ENCODE data around the gene TRAT1. TPM values are rescaled to one million over a fixed set of nuclear protein-coding genes. Genes with fewer than 3 reads are reported as not detected.

The TRAT1 gene
- 100 to 1,000 TPM; 164 to 169 TPM for total RNA-seq
- polyA plus RNA-seq, result 100 to 1,000 TPM; 227 to 367 TPM

DNA sequence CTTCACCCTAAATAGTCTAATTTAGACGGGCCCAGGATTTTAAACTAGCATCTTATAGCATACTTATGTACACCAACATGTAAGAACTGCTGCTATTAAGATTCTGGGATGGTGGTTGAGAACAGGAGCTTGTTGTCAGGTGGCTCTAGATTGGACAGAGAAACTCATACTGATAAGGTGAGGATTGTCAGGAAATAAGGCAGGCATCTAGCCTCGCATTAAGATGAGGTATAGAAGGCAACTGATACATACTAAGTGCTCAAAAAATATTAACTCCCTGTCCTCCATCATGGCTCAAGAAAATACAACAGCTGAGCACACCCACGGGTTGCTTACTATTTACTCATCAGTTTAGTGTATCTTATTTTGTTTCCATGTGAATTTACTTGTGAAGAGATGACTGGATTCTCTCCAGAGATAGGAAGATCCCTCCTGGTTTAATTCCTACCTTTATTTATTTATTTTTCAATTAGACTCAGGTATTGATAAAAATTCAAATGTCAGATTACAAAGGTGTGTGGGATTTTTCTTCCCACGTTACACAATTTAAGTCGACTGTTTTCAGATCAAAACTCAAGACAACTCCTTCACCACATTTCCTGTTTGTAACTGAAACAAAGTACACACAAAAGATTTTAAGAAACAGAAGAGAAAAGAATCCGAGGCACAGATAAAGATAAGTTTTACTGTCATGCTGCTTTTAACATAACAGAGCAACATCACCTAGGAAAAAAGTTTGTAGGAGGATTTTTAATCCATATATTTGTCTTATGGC lies at the start of gene TRAT1:
Gene TRAT1, plus strand, starts transcription at position 664 of the 775 bp plus-strand sequence. CDS start 142 bp downstream, outside the sequence.
- Histone ChIP-seq H3K27me3 (ENCODE audit: insufficient read depth, low read length) (no peaks in the 10 kb centered on the region), H3K36me3 (ENCODE audit: insufficient read depth, low read length) (no peaks in the 10 kb centered on the region), H3K4me3 (ENCODE audit: low read length in 2 of 2) (peak within 1 kb of the TSS; percentile 93 to 99), H3K27ac (ENCODE audit: low read depth, low read length) (peak within 1 kb of the TSS; percentile 76), H3K4me1 (ENCODE audit: insufficient read depth, low read length) (peaks cover 49% of the 10 kb centered on the region), H3K9me3 (ENCODE audit: control insufficient read depth in 1 of 2, low read length in 2 of 2) (no peaks in the 10 kb centered on the region)
- DNase-seq, result peak in 4 of 5 donors; percentile 38 to 55 (median 48)
- Mint-ChIP-seq H3K4me1 (peaks cover 27 to 60% (median 38%) of the 10 kb centered on the region in 4 donors), H3K9me3 (peaks cover 0 to 1% (median 0%) of the 10 kb centered on the region in 8 donors), H3K27me3 (no peaks in the 10 kb centered on the region), H3K27ac (peak within 1 kb of the TSS; percentile 78 to 97 (median 96)), H3K36me3 (peaks cover 16 to 31% of the 10 kb centered on the region in 2 donors), H3K4me3 (peak within 1 kb of the TSS; percentile 92 to 97 (median 94))
- POLR2A ChIA-PET (ENCODE audit: partially characterized antibody), result interaction anchor here (1.0 to 8.1 kb wide), 12 partner anchors 13 to 233 kb away, joined by 4 to 221 read pairs (median 7); partner anchors contain the start of genes CIP2A and DZIP3
- intact Hi-C loops (cut with micrococcal nuclease), result loop anchor here (1.0 to 10.0 kb wide), 7 partner anchors 13 to 1298 kb away; partner anchors contain the start of genes BBX and IFT57
- CTCF ChIA-PET (ENCODE audit: partially characterized antibody), result interaction anchor here (0.8 to 6.2 kb wide), 8 partner anchors 11 to 219 kb away, joined by 3 to 149 read pairs (median 8); no protein-coding TSS in a partner anchor

DNA sequence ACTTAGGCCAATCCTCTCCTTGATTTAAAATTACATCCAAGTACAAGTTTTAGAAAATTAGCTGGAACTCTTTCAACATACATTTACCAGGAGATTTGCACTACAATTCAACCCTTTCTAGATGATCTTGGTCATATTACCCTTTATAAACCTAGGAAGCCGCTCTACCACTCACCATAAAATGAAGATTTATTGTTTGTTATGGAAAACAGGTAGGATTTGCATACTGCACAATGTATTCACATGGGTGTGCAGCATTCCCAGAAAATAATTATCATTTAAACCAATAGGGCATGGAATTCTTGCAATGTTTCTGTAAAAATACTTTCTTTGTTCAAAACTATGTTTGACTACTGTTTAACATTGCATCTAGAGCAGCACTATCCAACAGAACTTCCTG lies 46.9 kb upstream of the TRAT1 start:
- no peaks in the 10 kb centered on the region for H3K36me3 ChIP-seq (ENCODE audit: insufficient read depth, low read length)
- H3K4me3 Mint-ChIP-seq, result no peak overlapping the region
- no peaks in the 10 kb centered on the region for H3K27me3 ChIP-seq (ENCODE audit: insufficient read depth, low read length)
- no peak overlapping the region for H3K4me3 ChIP-seq (ENCODE audit: low read length in 2 of 2)
- H3K27ac ChIP-seq (ENCODE audit: low read depth, low read length), result no peak overlapping the region
- CTCF ChIA-PET (ENCODE audit: partially characterized antibody), result no interaction called here
- no peaks in the 10 kb centered on the region for H3K36me3 Mint-ChIP-seq
- H3K4me1 Mint-ChIP-seq, result peaks cover 25 to 33% (median 28%) of the 10 kb centered on the region in 4 donors
- no peaks in the 10 kb centered on the region for H3K9me3 ChIP-seq (ENCODE audit: control insufficient read depth in 1 of 2, low read length in 2 of 2)
- intact Hi-C loops (cut with micrococcal nuclease), result no loop called here
- H3K27ac Mint-ChIP-seq, result no peak overlapping the region
- peaks cover 22% of the 10 kb centered on the region for H3K4me1 ChIP-seq (ENCODE audit: insufficient read depth, low read length)
- no peaks in the 10 kb centered on the region for H3K27me3 Mint-ChIP-seq
- no peak for DNase-seq
- H3K9me3 Mint-ChIP-seq, result peaks cover 0 to 4% (median 0%) of the 10 kb centered on the region in 8 donors
- POLR2A ChIA-PET (ENCODE audit: partially characterized antibody), result no interaction called here

DNA sequence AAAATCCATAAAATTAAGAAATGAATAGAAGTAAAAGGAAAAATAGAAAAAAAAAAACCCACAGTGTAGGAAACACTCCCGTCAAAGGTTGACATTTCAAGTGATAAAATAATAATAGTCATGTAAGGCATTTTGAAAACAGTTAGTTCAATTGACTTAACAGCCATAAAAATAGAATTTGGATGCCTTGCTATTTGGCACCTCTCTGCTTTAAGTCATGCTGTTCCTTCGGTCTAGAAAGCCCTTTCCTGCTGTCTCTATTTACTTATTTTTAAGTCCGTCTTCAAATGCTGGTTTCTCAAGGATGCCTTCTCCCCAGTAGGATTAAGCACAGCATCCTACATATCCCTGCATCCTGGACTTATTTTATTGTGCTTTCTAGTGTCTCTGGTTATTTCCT lies 43.1 kb upstream of the TRAT1 start:
- H3K9me3 Mint-ChIP-seq, result no peaks in the 10 kb centered on the region
- no peak overlapping the region for H3K4me3 ChIP-seq (ENCODE audit: low read length in 2 of 2)
- ChIA-PET CTCF (ENCODE audit: partially characterized antibody) (no interaction called here), POLR2A (ENCODE audit: partially characterized antibody) (interaction anchor here (0.8 to 1.1 kb wide), 3 partner anchors 9 to 175 kb away, joined by 3 read pairs; no protein-coding TSS in a partner anchor)
- peak overlapping the region in 3 of 8 donors; percentile 51 to 72 (median 57) for H3K4me3 Mint-ChIP-seq
- peak overlapping the region in 3 of 7 donors; percentile 18 to 61 (median 44) for H3K27ac Mint-ChIP-seq
- H3K4me1 ChIP-seq (ENCODE audit: insufficient read depth, low read length), result peaks cover 26% of the 10 kb centered on the region
- H3K9me3 ChIP-seq (ENCODE audit: control insufficient read depth in 1 of 2, low read length in 2 of 2), result no peaks in the 10 kb centered on the region
- no peaks in the 10 kb centered on the region for H3K36me3 ChIP-seq (ENCODE audit: insufficient read depth, low read length)
- peaks cover 25 to 37% (median 30%) of the 10 kb centered on the region in 4 donors for H3K4me1 Mint-ChIP-seq
- no peaks in the 10 kb centered on the region for H3K36me3 Mint-ChIP-seq
- no peak for DNase-seq
- H3K27me3 Mint-ChIP-seq, result no peaks in the 10 kb centered on the region
- intact Hi-C loops (cut with micrococcal nuclease), result no loop called here
- no peaks in the 10 kb centered on the region for H3K27me3 ChIP-seq (ENCODE audit: insufficient read depth, low read length)
- H3K27ac ChIP-seq (ENCODE audit: low read depth, low read length), result no peak overlapping the region

GRCh38 chr3:108780235-108780634 lies 42.4 kb upstream of the TRAT1 start:
- no peaks in the 10 kb centered on the region for H3K9me3 ChIP-seq (ENCODE audit: control insufficient read depth in 1 of 2, low read length in 2 of 2)
- CTCF ChIA-PET (ENCODE audit: partially characterized antibody), result no interaction called here
- no peaks in the 10 kb centered on the region for H3K27me3 Mint-ChIP-seq
- H3K9me3 Mint-ChIP-seq, result no peaks in the 10 kb centered on the region
- H3K27ac Mint-ChIP-seq, result peak overlapping the region in 6 of 7 donors; percentile 2 to 75 (median 32)
- H3K27ac ChIP-seq (ENCODE audit: low read depth, low read length), result no peak overlapping the region
- intact Hi-C loops (cut with micrococcal nuclease), result no loop called here
- peak; percentile 39 to 57 (median 50) for DNase-seq
- H3K4me3 Mint-ChIP-seq, result peak overlapping the region in 5 of 8 donors; percentile 0 to 72 (median 51)
- no peaks in the 10 kb centered on the region for H3K27me3 ChIP-seq (ENCODE audit: insufficient read depth, low read length)
- no peaks in the 10 kb centered on the region for H3K36me3 Mint-ChIP-seq
- peaks cover 25 to 37% (median 30%) of the 10 kb centered on the region in 4 donors for H3K4me1 Mint-ChIP-seq
- no peaks in the 10 kb centered on the region for H3K36me3 ChIP-seq (ENCODE audit: insufficient read depth, low read length)
- POLR2A ChIA-PET (ENCODE audit: partially characterized antibody), result interaction anchor here (0.8 to 1.1 kb wide), 3 partner anchors 26 to 191 kb away, joined by 3 read pairs; partner anchors contain the start of genes CIP2A and DZIP3
- peaks cover 26% of the 10 kb centered on the region for H3K4me1 ChIP-seq (ENCODE audit: insufficient read depth, low read length)
- H3K4me3 ChIP-seq (ENCODE audit: low read length in 2 of 2), result no peak overlapping the region

DNA sequence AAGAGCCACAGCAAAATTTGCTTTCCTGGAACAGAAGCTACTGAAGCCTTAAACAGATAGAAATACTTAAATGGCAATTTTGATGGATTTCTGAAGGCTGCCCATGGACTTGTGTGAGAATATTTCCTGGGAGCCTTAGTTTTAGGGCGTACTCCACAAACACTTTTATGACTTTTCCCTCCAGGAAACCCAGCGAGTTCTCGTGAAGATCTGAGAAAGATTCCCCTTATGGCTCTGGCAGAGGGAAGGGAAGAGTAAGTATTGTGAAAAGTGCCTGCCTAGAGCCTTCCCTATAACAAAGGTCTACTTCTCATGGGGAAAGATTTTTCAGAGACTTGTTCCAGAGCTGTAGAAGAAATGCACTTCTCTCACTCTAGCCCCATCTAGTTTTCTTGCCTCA lies 31.1 kb upstream of the TRAT1 start:
- Mint-ChIP-seq H3K4me1 (no peaks in the 10 kb centered on the region), H3K4me3 (no peak overlapping the region), H3K36me3 (no peaks in the 10 kb centered on the region), H3K9me3 (peaks cover 0 to 8% (median 2%) of the 10 kb centered on the region in 8 donors), H3K27ac (no peak overlapping the region), H3K27me3 (peaks cover 0 to 1% of the 10 kb centered on the region in 2 donors)
- CTCF ChIA-PET (ENCODE audit: partially characterized antibody), result no interaction called here
- no peak overlapping the region for H3K27ac ChIP-seq (ENCODE audit: low read depth, low read length)
- H3K4me1 ChIP-seq (ENCODE audit: insufficient read depth, low read length), result no peaks in the 10 kb centered on the region
- POLR2A ChIA-PET (ENCODE audit: partially characterized antibody), result no interaction called here
- intact Hi-C loops (cut with micrococcal nuclease), result no loop called here
- no peaks in the 10 kb centered on the region for H3K36me3 ChIP-seq (ENCODE audit: insufficient read depth, low read length)
- H3K9me3 ChIP-seq (ENCODE audit: control insufficient read depth in 1 of 2, low read length in 2 of 2), result no peaks in the 10 kb centered on the region
- no peaks in the 10 kb centered on the region for H3K27me3 ChIP-seq (ENCODE audit: insufficient read depth, low read length)
- no peak for DNase-seq
- no peak overlapping the region for H3K4me3 ChIP-seq (ENCODE audit: low read length in 2 of 2)

DNA sequence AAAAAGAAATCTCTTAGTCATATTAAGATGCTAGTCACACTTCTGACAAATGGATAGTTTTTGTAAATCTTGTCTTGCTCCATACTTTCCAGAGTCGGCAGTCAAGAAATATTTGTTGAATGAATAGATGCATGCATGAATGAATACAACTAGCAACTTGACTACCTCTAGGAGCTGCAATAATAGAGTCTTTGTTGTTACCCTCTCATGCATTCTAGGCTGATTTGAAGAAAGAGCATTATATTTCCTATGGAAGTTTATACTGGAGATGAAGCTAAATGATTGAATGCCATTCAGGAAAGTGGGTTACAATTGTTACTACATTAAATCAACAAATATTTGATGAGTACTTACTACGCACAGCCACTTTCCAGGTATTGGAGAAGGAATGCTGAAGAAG lies 18.1 kb upstream of the TRAT1 start:
- Histone ChIP-seq H3K9me3 (ENCODE audit: control insufficient read depth in 1 of 2, low read length in 2 of 2) (no peaks in the 10 kb centered on the region), H3K4me1 (ENCODE audit: insufficient read depth, low read length) (peaks cover 18% of the 10 kb centered on the region), H3K27ac (ENCODE audit: low read depth, low read length) (no peak overlapping the region), H3K4me3 (ENCODE audit: low read length in 2 of 2) (no peak overlapping the region), H3K36me3 (ENCODE audit: insufficient read depth, low read length) (no peaks in the 10 kb centered on the region), H3K27me3 (ENCODE audit: insufficient read depth, low read length) (no peaks in the 10 kb centered on the region)
- Mint-ChIP-seq H3K4me3 (no peak overlapping the region), H3K36me3 (no peaks in the 10 kb centered on the region), H3K9me3 (peaks cover 0 to 10% (median 5%) of the 10 kb centered on the region in 8 donors), H3K27ac (peak overlapping the region in 4 of 7 donors; percentile 26 to 93 (median 83)), H3K27me3 (no peaks in the 10 kb centered on the region), H3K4me1 (peaks cover 15 to 27% (median 21%) of the 10 kb centered on the region in 4 donors)
- intact Hi-C loops (cut with micrococcal nuclease), result no loop called here
- ChIA-PET POLR2A (ENCODE audit: partially characterized antibody) (interaction anchor here (0.8 to 4.2 kb wide), 2 partner anchors 17 to 29 kb away, joined by 3 to 35 read pairs; no protein-coding TSS in a partner anchor), CTCF (ENCODE audit: partially characterized antibody) (interaction anchor here (1.0 to 4.9 kb wide), 2 partner anchors 15 to 142 kb away, joined by 3 to 43 read pairs; no protein-coding TSS in a partner anchor)
- no peak for DNase-seq

DNA sequence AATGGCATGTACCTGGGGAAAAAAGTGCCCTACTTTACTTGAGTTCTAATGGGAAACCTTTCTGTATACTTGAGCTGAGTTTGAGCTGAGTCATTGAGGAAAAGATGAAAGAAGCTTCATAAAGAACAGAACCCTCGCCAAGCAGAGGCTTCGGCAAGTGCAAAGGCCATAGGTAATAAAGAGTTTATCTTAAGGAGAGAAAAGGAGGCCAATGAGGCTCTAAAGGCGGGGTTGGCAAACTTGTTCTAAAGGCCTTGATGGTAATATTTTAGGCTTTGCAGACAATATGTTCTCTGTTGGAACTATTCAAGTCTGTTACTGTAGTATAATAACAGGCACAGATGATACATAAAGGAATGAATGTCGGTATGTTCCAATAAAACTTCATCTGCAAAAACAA lies 17.6 kb upstream of the TRAT1 start:
- Histone ChIP-seq H3K36me3 (ENCODE audit: insufficient read depth, low read length) (no peaks in the 10 kb centered on the region), H3K9me3 (ENCODE audit: control insufficient read depth in 1 of 2, low read length in 2 of 2) (no peaks in the 10 kb centered on the region), H3K27me3 (ENCODE audit: insufficient read depth, low read length) (no peaks in the 10 kb centered on the region), H3K4me1 (ENCODE audit: insufficient read depth, low read length) (peaks cover 18% of the 10 kb centered on the region), H3K4me3 (ENCODE audit: low read length in 2 of 2) (no peak overlapping the region), H3K27ac (ENCODE audit: low read depth, low read length) (no peak overlapping the region)
- Mint-ChIP-seq H3K4me3 (peak overlapping the region in 4 of 8 donors; percentile 29 to 69 (median 54)), H3K27ac (peak overlapping the region in 5 of 7 donors; percentile 42 to 93 (median 89)), H3K4me1 (peaks cover 15 to 27% (median 21%) of the 10 kb centered on the region in 4 donors), H3K9me3 (peaks cover 0 to 10% (median 5%) of the 10 kb centered on the region in 8 donors), H3K27me3 (no peaks in the 10 kb centered on the region), H3K36me3 (no peaks in the 10 kb centered on the region)
- DNase-seq, result no peak
- intact Hi-C loops (cut with micrococcal nuclease), result no loop called here
- CTCF ChIA-PET (ENCODE audit: partially characterized antibody), result interaction anchor here (1.0 to 4.9 kb wide), 2 partner anchors 14 to 143 kb away, joined by 3 to 43 read pairs; no protein-coding TSS in a partner anchor
- POLR2A ChIA-PET (ENCODE audit: partially characterized antibody), result interaction anchor here (0.8 to 4.2 kb wide), 2 partner anchors 16 to 28 kb away, joined by 3 to 35 read pairs; no protein-coding TSS in a partner anchor
